GM15510 (cell line): Measurements from ENCODE around the gene STAB1.

Source experiments
- POLR2A ChIP-seq: IDR thresholded peaks from 3 replicates; pipeline ENCODE4 v1.6.1; 2011; ENCODE audit warnings: borderline replicate concordance; ENCODE audit not compliant: insufficient read length; ENCODE audit errors: extremely low read depth

STAB1 gene

GRCh38 chr3:52477076-52477795, 17.9 kb upstream of the STAB1 start:
- TF ChIP-seq POLR2A = no peak

- TF ChIP-seq POLR2A = no peak
Observed at GRCh38 chr3:52477796-52478095, 17.4 kb upstream of the STAB1 start.

GRCh38 chr3:52479037-52479876, 15.9 kb upstream of the STAB1 start:
- TF ChIP-seq POLR2A = no peak

- no peak for TF ChIP-seq POLR2A
Observed at GRCh38 chr3:52479877-52480575, 15.1 kb upstream of the STAB1 start.

GRCh38 chr3:52480768-52481715, 14.1 kb upstream of the STAB1 start:
- no peak for TF ChIP-seq POLR2A

GRCh38 chr3:52481819-52482521, 13.2 kb upstream of the STAB1 start:
- TF ChIP-seq POLR2A = no peak

- TF ChIP-seq POLR2A = no peak
Observed at GRCh38 chr3:52483081-52483480, 12.1 kb upstream of the STAB1 start.

GRCh38 chr3:52483577-52484381, 11.4 kb upstream of the STAB1 start:
- no peak for TF ChIP-seq POLR2A

- no peak for TF ChIP-seq POLR2A
Observed at GRCh38 chr3:52484680-52485461, 10.3 kb upstream of the STAB1 start.

- no peak for TF ChIP-seq POLR2A
Observed at GRCh38 chr3:52487050-52487787, 7.9 kb upstream of the STAB1 start.

GRCh38 chr3:52487788-52488691, 7.1 kb upstream of the STAB1 start:
- no peak for TF ChIP-seq POLR2A
